Measurements from ENCODE around the gene MYOZ1. TPM values are rescaled to one million over a fixed set of nuclear protein-coding genes. Genes with fewer than 3 reads are reported as not detected.
A peak's percentile ranks its signal among the peaks of the same experiment; 100 is the strongest.
"Not testable (repeated sequence)": the region's sequence is repeated elsewhere in the genome, so short reads cannot be mapped to it uniquely, and the experiment has no call there.

The MYOZ1 gene
- total RNA-seq = not detected
- long read RNA-seq, partial matches to known transcripts = 0 of 1 reads
- long read RNA-seq, other reads (novel, unspliced or antisense) = 0 of 1 reads

- intact Hi-C loops (cut with DNase I, micrococcal nuclease) = no loop called here
- DNase-seq (no peak), ATAC-seq (peak; percentile 21)
Measured at GRCh38 chr10:73641328-73642060, at the start of gene MYOZ1. Gene MYOZ1 (minus strand): TSS chr10:73641474. CDS start chr10:73640017, 1,457 bp downstream.

DNA sequence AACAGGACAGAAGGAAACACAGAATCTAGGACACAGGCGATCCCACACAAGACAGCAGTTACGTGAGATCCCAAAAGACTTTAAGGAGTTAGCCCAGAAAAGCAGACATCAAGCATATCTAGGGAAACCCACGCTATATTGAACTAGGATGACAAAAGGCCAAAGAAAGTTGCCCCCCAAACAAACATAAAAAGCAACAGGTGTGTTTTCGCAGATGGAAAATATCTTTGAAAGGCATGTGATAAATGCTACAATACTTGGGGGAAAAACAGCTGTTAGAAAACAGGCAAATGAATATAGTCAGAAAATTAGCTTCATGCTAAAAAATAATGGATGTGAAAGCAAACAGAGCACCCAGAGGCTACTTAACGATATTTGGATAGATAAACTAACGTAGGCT lies 49.5 kb upstream of the MYOZ1 start:
- DNase-seq; ATAC-seq; intact Hi-C loops (cut with DNase I, micrococcal nuclease): not testable (repeated sequence)

DNA sequence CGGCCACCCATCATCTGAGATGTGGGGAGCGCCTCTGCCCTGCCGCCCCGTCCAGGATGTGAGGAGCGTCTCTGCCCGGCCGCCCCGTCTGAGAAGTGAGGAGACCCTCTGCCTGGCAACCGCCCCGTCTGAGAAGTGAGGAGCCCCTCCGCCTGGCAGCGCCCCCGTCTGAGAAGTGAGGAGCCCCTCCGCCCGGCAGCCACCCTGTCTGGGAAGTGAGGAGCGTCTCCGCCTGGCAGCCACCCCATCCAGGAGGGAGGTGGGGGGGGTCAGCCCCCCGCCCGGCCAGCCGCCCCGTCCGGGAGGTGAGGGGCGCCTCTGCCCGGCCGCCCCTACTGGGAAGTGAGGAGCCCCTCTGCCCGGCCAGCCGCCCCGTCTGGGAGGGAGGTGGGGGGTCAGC lies 48.3 kb upstream of the MYOZ1 start:
- DNase-seq; intact Hi-C loops (cut with DNase I, micrococcal nuclease); ATAC-seq: not testable (repeated sequence)

- ATAC-seq; DNase-seq; intact Hi-C loops (cut with DNase I, micrococcal nuclease): not testable (repeated sequence)
Measured at GRCh38 chr10:73687641-73688040, 46.4 kb upstream of the MYOZ1 start.

- DNase-seq; ATAC-seq; intact Hi-C loops (cut with DNase I, micrococcal nuclease): not testable (repeated sequence)
Measured at GRCh38 chr10:73674546-73674945, 33.3 kb upstream of the MYOZ1 start.

GRCh38 chr10:73668378-73668777 lies 27.1 kb upstream of the MYOZ1 start:
- intact Hi-C loops (cut with DNase I, micrococcal nuclease); ATAC-seq: not testable (repeated sequence)

DNA sequence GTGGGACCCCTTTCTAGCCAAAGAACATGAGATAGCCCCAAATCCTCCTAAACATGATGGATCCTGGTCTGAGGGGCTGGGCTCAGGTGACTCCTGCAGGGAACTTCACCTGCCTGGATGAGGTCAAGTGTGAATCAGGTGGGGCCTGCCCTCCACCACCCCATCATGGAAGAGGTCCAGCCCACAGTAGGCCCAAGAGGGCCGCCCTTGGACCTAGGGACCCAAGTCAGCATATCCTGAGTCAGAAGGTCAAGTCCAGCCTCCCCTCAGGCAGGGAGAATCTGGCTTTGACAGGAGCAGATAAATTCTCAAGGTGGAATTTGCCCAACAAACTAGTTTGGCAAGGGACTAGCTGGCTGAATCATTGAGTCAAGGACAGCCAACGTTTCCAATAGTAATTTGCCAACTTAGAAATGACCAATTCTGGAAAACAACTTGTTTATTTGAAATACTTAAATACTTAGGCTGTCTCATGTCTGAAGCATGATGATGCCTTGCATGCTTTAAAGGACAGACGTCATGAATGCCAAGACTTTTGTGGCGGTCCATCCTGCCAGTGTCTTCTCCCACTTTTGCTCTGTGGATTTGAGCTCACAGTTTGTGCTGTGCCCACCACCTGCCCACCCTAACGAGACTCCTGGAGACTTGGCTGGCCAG lies 25.0 kb upstream of the MYOZ1 start:
- ATAC-seq; intact Hi-C loops (cut with DNase I, micrococcal nuclease); DNase-seq: not testable (repeated sequence)

More at GRCh38 chr10:73668378-73668777, 27.1 kb upstream of the MYOZ1 start:
- DNase-seq = not testable (repeated sequence)

DNA sequence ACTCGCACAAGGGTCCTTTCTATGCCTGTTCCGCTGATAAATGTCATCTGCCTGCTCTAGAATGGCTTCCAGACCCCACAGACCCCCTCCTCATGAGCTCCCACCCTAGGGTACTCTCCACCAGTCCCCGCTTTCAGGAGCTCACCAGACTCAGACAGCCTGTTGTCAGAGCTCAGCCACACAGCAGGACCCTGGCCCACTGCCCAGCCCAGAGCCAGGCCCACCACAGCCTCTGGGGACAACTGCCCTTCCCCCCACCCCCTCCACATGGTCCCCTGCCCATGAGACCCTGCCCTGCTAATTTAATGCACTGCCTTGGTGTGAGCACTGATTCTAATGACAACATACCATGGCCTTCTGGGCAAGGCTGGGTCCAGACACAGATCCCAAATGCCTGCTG lies 24.3 kb upstream of the MYOZ1 start:
- ATAC-seq; DNase-seq; intact Hi-C loops (cut with DNase I, micrococcal nuclease): not testable (repeated sequence)

GRCh38 chr10:73664156-73665040 lies 23.1 kb upstream of the MYOZ1 start:
- ATAC-seq; intact Hi-C loops (cut with DNase I, micrococcal nuclease); DNase-seq: not testable (repeated sequence)

- intact Hi-C loops (cut with DNase I, micrococcal nuclease); DNase-seq; ATAC-seq: not testable (repeated sequence)
Measured at GRCh38 chr10:73663621-73664020, 22.3 kb upstream of the MYOZ1 start.

DNA sequence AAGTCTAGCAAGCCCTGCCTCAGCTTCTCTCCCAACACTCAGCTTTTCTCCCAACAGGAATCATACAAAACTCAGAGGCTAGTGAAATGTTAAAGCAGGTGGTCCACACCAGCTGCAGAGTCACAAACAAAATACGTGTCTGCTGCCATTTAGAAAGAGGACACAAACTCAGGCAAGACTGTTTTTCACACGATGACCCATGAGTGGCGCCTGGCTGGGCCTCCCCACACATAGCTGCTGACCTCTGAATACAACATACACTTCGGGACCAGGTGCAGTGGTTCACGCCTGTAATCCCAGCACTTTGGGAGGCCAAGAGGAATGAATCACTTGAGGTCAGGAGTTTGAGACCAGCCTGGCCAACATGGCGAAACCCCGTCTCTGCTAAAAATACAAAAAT lies 21.4 kb upstream of the MYOZ1 start:
- intact Hi-C loops (cut with DNase I, micrococcal nuclease); ATAC-seq; DNase-seq: not testable (repeated sequence)

DNA sequence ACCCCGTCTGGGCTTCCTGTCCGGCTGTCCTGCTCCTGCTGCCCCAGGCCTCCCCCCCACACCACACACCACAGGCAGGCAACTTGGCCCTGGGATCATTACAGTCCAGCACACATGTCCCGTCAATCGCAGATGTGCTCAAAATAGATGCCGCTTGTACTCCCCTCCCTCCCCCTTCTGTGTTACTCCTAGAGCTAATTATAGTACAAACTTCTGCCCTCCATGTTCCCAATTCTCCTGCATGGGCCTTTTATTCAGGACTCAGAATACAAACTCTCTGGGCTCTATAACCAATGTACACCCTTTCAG lies 14.7 kb upstream of the MYOZ1 start, which contains the start of gene SYNPO2L:
TSS of gene SYNPO2L (minus strand) at position 40 of the 309 bp plus-strand sequence. CDS start 107 bp downstream, outside the sequence.
- ATAC-seq (no peak), DNase-seq (no peak)
- intact Hi-C loops (cut with DNase I, micrococcal nuclease) = no loop called here

GRCh38 chr10:73655257-73655989 lies 14.1 kb upstream of the MYOZ1 start:
- intact Hi-C loops (cut with DNase I, micrococcal nuclease) = no loop called here
- DNase-seq (peak in 1 of 2 donors; percentile 45), ATAC-seq (peak; percentile 93)

GRCh38 chr10:73653701-73654100 lies 12.4 kb upstream of the MYOZ1 start:
- intact Hi-C loops (cut with DNase I, micrococcal nuclease) = no loop called here
- DNase-seq (no peak), ATAC-seq (no peak)

GRCh38 chr10:73653195-73653594 lies 11.9 kb upstream of the MYOZ1 start:
- intact Hi-C loops (cut with DNase I, micrococcal nuclease) = no loop called here
- no peak for DNase-seq
- ATAC-seq = no peak

GRCh38 chr10:73650537-73651331 lies 9.5 kb upstream of the MYOZ1 start:
- ATAC-seq = no peak
- intact Hi-C loops (cut with DNase I, micrococcal nuclease) = no loop called here
- DNase-seq = no peak

- intact Hi-C loops (cut with DNase I, micrococcal nuclease) = loop anchor here in 1 of 2 donors (5.0 kb wide), 1 partner anchor 123 kb away; no protein-coding TSS in a partner anchor
- DNase-seq (no peak), ATAC-seq (no peak)
Measured at GRCh38 chr10:73649876-73650536, 8.7 kb upstream of the MYOZ1 start.

All from left colon (tissue), 2 donors.